OCI-M2 (cell line): ENCODE data around the gene PTMA.
A peak's percentile ranks its signal among the peaks of the same experiment; 100 is the strongest.

ENCODE experiments used
- DNase-seq: peaks from one replicate; lab custom pipeline; 2025; ENCODE audit not compliant: unreplicated experiment; lab: John Stamatoyannopoulos, UW

Gene PTMA

DNA sequence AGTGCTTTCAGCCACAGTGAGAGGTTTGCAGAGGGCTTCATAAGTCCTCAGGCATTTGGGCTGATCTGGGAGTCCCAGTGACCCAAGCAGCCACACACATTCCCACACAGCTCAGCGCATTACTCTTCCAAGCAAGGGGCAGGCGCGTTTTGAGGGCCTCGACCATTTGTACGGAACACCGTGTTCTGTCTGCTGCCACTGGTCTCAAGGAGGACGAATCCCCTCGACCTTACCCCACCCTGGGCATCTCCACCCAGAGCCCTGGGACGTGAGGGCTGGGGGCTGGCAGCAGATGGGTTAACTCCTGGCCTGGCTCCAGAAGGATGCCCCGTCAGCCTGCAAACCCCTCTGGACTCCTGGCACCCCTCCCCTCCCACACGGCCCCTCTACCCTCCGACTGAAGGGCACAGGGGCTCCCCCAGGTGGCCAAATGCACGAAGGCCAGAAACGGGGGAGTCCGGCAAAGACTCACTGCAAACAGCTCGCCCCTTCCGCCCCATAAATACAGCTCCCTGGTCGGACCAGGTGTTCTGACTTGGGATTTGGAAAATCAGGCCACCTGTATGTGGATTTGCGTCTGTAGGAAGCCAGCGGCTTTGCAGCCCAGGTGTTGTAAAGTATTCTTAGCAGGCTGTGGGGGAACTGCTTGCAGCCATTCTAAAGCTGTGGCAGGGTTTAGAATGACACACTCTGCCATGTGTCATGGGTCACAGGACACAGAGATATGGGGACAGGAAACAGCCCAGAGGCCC is 33.6 kb upstream of the PTMA start:
- peak; percentile 80 for DNase-seq

DNA sequence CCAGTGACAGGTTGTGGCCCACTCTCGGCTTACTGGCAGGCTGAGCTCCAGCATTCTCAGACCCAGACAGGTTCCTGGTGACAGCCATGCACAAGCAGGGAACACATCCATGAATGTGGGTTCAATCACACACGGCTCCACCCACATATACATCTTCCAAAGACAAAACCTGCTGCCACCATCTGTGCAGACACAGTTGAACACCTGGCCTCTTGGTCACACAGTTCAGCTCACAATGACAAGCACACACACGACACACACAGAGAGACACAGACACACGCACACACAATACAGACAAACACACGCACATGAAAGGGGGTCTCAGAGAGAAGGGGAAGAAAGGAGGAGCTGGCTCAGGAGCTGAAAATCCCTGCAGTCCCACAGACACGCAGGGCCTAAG is 32.1 kb upstream of the PTMA start:
- DNase-seq: no peak

DNA sequence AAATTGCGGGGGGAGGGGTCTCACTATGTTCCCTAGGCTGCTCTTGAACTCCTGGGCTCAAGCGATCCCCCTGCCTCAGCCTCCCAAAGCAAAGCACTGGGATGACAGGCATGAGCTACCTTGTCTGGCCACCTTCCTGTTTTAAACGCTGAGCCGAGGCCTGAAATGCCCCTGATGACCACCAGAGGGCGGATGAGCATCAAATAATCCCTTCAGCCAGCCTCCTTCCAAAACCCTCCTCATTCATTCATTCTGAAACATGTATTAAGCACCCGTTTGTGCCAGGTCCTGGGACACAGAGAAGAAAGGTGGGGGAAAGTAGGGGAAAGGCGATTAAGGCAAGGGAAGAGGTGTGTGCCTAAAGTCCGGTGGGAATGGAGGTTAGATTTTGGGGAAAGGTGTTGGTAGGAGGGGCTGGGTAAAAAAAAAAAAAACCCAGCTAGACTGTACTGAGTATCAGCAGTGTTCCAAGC is 30.7 kb upstream of the PTMA start:
- DNase-seq: peak; percentile 83

DNA sequence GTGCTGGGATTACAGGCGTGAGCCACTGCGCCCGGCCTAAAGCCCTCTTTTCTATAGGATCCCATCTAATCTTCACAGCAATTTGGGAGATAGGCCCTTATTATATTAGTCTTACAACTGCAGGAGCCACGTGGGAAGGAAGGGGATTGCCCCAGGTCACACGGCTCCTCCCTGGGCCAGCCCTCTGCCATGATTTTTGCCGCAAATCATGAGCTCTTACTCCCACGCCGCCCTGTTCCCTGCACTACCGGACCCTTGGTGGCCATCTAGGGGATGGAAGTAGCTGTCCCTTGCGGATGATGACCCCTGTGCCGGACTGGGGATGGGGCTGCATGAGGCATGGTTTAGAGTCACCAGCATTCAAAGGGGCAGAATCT is 28.4 kb upstream of the PTMA start:
- no peak for DNase-seq

DNA sequence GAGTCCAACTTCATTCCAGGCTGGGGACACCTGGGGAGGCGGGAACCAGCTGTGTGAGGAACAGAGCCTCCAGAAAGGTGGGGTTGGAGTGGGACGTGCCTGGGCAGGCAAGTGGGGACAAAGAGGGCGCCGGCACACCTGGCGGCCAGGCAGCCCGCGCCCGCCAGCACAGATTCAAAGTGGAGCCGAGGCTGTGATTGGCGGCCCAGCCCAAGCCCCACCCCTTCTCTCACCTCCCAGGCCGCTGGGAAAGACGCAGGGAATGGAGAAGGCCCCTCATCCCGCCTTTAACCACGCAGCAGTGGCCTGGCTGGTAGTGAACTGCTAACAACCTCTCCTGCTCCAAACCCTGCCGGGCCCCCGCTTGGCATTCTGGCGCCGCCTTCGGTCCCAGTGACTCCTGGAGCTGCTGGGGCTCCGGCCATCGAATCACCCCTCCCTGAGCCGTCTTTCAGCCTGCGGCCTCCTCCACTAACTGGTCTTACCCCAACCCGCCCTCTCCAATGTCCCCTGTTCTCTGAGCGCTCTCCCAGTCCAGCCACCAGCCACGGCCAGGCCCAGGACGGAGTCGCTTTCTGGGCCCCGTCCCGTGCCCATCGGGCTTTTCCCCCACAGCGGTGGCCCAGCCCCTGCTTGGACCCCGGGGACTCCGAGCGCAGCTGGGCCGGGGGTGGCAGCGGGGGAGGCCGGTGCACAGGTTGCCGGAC is 27.9 kb upstream of the PTMA start:
- no peak for DNase-seq

DNA sequence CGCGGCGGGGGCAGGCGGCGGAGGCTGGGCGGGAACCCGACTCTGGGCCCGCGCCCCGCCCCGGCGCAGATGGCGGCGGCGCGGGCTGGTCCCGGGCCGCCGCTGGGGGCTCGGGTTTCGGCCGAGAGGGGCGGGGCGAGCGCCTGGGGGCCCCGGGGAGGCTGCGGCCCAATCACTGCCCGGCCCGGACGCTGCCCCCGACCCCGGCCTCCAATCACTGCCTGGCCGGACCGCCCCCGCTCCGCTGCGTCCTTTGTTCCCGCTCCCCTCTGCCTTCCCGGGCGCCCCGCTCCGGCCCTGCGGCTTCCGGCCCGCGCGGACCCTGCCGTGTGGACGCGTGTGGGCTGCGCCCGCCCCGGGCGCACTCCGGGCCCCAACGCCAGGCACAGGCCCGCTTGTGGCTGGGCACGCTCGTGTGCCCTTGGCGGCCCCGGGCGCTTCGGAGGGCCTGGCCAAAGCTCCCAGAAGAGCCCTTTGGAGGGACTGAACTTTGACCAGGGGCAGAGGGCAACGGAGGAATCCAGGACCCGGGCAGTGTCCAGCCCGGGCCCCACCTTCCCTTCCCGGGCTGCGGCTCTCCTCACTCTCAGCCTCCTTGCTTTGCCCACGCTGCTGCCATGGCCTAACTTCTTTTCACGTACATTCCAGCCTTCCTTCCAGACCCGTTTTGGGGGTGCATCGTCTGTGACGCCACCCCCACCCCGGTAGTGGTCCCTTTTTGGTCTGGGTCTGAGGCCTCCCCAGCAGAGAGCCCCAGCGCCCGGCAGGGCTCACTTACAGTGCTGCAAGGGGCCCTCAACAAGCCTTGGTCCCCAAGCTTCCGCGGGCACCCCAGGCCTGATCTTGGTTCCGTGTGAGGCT is 27.1 kb upstream of the PTMA start:
- DNase-seq: no peak

DNA sequence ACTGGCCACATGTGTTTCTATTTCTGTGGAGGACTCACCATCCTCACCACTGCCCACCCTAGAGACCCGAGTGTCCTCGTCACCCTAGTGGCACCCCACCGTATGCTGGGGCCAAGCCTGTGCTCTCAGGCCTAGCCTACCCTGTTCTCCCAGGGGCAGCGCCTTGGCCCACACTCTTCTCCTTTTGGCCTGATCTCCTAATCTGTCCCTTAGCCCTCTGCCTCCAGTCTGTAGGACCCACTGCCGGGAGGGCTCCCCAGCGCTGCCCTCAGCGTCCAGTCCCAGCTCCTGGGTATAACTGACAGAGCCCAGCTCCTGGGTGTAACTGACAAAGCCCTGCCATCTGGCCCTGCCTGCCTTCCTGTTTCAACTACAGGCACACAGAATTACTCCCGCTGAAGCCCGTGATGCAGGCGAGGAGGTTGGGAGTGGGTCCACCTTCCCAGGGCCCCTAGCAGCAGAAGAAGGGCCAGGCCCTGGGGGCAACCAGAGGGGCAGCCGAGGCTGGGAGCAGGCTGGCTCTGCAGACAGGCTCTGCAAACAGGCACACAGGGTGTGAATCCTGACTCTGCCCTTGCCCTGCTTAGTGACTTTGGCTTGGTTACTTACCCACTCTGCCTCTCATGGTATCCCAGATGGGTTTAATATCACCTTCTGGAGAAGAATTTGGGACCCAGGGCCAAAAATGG is 25.6 kb upstream of the PTMA start:
- no peak for DNase-seq

DNA sequence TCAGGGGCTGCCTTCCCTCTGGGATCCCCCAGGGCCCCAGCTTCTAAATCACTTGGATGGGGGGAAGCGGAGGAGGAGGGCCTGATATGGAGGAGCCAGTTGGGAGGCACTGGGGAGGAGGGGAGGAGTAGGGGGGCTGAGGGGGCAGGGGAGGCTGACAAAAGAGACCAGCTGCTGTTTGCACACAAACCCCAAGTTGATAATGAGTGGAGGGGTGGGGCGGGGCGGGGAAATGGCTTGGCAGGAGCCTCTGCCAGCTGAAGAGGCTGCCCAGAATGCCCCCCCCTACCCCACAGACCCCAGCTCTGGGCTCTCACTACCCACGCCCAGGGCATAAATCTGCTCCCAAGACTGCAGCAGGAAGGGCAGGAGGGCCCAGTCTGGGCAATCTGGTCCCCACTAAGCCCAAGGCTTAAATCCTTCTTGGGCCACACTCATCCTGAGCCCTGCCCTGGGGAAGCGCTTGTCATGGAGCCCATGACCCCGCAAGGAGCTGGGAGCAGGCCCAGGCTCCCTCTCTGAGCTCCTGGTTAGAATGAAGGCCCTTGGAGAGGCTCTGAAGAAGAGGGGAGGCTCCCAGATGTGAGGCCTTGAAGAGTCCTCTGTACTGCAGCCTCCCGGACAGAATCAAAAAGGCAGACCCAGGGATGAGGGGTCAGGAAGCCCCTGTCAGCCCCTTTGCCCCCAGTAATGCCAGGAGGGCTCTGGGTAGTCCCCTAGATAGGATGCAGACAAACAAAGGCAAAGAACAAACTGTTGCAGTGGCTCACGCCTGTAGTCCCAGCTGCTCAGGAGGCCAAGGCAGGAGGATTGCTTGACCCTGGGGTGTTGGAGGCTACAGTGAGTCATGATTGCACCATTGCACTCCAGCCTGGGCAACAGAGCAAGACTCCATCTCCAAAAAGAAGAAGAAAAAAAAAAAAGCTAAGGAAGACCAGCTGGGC is 24.8 kb upstream of the PTMA start:
- no peak for DNase-seq

DNA sequence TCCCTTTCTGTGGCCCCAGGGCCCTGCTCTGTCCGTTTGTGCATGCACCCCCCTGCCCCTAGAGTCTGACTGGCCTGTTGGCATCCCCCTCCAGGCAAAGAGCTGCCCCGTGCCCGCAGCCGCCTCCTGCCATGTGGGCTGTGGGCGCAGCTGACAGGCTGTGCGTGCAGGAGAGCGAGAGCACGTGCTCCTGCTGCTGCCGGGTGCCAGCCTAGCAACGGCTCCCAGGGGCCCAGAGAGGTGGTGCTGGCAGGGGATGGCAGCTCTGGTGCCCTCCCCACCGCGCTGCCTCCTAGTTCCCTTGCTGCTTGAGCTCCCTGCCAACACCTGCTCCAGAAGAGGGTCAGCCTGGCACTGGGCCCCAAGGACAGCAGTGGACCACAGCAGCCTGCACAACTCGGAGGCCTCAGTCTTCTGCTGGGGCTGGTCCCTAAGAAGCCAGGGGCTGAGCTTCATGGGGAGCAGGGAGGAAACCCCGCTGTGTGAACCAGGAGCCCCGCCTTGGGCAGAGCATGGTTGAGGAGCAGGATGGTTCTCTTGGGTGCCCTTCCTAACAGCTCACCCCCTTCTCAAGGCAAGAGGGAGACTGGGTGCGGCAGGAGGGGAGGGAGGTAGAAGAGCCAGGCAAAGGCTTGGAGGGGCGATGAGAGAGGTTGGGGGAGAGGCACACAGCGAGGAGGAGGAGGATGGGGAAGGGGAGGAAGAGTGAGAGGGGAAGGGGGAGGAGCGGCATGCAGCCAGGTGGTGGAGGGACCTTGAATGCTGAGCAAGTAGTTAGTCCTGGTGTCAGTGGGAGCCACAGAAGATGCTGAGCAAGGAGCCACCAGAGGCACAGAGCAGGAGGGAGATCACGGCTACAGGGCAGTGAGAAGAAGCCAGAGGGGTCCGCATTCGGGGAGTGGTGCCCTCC is 23.8 kb upstream of the PTMA start:
- no peak for DNase-seq

DNA sequence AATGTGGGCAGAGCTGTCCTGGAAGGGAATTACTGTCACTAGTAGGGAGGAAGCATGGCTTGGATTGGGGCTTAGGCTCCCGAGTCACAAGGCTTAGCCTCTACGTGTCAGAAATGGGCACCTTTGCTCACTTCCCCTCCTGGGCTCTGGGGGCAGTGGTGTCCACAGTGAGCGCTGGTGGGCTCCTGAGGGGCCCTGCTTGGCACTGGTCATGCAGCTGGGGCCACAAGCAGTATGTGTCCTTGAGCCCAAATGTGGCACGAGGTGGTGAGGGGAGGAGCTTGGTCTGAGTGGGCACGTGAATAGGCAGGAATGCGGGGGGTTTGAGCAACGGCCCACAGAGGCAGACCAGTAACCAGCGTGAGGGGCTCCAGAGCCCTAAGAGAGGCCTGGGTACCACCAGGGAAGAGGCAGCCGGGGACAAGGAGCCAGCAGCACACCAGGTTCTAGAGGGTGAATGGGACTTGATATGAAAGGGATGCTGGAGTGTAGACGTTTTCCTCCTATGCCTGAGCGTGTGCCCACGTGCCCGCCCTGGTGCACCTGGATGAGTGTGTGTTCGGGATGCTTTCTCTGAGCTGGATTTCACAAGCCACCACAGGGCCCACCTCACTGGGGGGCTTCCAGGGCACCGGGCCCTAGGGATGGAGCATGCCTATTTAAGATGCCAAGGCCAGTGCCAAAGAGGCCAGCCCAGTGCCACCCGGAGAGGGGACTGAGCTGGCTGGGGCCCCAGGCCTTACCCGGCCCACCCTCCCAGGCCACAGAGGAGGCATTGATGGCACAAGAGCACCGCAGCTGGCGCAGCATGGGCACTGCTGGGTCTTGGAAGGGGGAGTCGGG is 22.8 kb upstream of the PTMA start:
- no peak for DNase-seq

DNA sequence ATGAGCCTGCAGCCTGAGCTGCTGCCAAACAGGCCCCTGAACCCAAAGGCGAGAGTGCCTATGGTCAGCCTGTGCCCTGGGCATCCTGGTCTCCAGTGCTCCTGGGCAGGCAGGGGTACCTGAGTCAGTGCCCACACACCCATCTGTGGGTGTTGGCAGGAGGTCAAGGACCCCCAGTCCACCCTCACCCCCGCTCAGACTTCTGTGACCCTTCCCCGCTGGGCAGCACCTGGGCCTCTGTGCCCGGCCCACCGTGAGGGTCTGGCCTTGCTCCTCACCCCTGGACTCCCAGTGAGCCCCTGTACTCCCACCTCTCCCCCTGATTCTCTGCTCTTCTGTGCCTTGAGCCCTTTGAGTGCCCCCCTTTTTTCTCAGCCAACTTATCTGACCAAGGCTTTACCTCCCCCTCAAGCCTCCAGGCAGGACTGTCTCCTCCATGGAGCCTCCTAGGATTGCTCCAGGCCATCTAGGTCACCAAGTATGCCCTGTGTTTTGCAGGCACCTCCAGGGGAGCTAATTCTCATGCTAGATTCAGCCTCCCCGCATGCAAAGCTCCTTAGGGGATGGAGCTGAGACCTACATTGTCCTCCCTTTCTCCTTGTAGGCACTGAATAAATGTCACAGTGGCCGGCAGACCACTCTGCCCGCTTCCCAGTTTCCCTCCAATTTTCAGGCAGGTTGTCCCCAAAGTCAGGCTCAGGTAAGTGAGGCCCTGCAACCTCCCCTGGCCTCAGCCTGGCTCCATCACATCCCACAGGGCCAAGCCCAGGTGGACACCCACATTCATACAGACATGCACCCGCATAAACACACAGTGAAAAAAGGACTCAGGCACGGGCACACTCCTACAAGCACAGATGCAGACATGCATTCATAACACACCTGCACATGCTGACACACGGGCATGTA is 21.9 kb upstream of the PTMA start:
- no peak for DNase-seq

DNA sequence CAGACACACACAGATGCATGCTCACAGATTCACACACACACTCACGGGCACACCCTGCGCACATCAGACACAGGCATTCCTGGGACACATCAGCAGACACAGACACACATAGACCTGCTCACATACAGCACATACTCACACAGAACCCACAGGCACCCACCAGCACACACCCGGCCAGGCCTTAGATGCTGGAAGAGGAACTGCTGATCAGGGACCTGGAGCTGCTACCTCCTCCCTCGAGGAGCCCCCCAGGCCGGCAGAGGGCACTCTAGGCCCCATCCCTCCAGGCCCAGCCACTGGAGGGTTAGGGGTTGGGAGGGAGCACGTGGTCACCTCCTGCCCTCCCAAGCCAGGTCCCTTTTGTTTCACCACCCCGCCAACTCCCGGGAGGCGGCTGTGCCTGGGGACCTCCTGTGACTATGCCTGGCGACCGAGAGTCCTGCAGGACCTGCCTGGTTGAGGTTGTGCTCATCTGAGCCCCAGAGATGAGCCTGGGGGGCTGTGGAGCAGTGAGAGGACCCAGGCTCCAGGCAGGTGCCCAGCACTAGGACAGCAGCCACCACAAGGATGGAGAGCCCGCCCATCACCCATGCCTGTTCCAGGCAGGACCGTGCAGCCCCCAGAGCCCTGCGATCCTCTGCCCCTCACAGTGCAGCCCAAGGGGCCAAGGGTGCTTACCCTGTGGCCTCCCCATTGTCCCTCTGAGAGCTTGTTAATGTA is 21.0 kb upstream of the PTMA start:
- peak; percentile 29 for DNase-seq

DNA sequence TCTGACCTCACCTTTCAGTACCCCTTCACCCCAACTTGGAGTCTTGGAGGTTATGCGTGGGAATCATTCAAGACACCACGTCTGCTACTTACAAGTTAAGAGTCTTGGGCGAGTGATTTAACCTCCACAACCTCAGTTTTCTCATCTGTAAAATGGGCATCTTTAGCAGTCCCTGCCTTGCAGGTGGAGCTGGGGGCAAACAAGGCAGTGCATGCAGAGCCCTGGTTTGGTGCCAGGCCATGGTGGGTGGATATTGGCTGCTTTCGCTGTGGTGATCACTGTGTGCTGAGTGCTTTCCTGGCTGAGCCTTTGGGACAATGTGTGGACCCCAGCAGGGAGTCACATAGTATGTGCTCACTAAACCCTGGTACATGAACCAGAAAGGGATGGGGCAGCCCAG is 20.4 kb upstream of the PTMA start:
- DNase-seq: no peak

DNA sequence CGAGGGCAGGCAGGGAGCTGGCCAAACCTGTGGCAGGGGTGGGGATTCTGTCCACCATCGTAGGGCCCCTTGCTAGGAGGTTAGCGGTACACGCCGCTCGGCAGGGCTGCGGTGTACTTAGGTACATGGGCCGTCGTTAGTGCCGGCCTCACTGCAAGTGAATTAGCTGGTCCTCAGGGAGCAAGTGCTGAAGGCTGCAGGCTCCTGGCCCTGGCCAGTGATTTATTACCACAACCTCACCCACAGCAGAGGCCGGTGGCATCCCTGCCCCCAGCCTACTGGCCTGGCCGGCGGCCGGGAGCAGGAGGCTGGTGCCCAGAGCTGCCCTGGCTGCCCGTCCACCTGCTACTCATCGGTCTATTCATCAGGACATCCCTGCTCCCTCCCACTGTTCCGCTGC is 19.6 kb upstream of the PTMA start:
- no peak for DNase-seq

DNA sequence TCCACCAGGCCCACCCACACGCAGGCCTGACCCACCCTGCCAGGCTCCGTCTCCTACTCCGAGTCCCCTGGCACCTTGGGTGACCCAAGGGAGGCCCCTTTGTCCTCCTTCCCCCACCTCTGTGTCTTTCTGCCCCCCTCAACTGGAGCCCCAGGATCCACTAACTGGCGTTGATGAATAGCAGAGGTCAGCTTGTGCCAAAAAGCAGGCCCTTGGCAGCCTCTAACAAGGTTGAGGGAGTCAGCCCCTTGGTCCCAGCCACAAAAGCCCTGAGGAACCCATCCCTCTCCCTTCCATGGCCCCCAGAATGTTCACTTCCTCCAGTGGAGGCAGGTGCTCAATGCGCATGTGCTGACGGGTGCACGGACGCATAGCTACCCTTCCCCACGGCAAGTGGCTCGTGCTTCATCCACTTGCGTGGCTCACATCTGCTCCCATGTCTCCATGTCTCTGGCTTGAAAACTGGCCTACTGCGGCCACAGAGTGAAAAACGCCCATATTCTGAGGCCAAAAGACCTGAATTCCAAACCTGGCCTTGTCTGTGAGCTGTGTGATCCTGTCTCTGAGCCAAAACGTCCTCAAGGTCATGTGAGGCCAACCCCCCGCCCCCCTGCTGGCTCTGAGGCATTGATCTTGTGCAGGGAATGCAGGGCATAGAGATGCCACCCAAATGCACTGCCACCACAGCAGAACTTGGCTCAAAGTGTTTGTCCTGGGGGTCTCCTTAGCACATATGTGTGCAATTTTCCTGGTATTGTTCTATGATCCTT is 19.0 kb upstream of the PTMA start:
- DNase-seq: no peak
